NOMO-1 (cell line): ENCODE data around the gene MPHOSPH9.

Experiments
- DNase-seq, 2 experiments: peaks; one replicate each; lab custom pipeline; 2025; ENCODE audit not compliant: unreplicated experiment in 2 of 2; lab: John Stamatoyannopoulos, UW

The MPHOSPH9 gene

GRCh38 chr12:123150744-123151456 lies 82.0 kb downstream of the MPHOSPH9 start, which contains the start of gene PITPNM2:
PITPNM2 (minus strand) TSS chr12:123151090; CDS start chr12:123034590, 116,500 bp downstream.
- DNase-seq = peak; percentile 67 to 75

DNA sequence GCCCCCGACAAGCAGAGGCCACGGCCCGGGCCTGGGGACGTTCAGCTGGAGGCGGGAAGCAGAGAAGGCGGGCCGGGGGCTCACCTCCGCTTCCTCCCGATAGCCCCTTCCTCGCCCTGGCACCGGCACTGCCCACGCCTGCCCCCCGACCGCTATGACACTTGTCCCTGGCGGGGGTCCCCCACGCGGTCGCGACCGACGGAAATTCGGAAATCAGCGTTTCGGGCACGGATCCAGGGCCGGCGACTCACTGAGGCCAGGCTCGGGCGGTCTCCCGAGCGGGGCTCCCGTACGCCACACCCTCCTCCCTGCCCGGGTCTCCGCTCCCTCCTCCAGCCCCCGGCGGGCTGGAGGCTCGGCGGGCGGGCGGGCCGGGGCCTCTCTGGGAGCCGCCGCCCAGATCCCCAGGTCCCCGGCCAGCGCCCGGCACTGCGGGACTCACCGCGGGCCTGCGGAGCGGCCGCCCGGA lies 82.6 kb downstream of the MPHOSPH9 start:
- no peak for DNase-seq

- DNase-seq = no peak
These were observed 83.3 kb downstream of the MPHOSPH9 start for GRCh38 chr12:123149501-123150274.

DNA sequence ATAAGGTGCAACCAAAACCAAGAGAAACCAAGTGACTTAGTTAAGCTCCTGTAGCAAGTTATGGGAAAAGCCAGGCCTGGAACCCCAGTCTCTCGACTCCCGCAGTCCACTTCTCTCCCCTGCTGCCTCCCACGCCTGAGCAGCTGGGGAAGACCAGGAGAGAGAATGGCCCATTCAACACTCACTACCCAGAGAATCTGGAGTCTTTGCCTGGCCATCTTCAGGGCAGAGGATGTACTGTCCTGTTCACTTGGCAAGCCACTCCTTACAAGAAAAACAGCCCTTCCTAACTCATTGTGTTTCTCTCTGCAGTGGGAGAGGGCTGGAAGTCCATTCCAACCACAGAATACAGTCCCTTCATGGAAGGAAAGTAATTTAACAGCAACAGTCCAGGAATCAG lies 83.9 kb downstream of the MPHOSPH9 start:
- no peak for DNase-seq

DNA sequence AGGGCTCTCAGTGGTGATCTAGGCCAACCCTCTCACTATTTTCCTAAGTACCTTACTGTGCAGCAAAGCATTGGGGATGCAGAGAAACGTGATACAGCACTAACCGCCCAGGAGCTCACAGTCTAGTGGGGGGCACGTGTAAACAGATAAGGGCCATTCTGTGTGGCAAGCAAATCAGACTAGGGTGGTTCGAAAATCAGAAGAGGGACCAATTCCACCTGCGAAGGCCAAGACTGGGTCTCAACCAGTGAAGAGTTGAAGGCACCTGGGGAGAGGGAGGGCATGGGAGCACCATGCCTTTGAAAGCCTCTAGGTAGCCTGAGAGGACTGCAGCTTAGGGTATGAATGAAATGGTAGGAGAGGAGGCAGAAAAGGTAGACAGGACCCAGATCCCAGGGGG lies 84.3 kb downstream of the MPHOSPH9 start:
- no peak for DNase-seq

GRCh38 chr12:123148223-123148622 lies 84.7 kb downstream of the MPHOSPH9 start:
- no peak for DNase-seq

- no peak for DNase-seq
These were observed 87.7 kb downstream of the MPHOSPH9 start for GRCh38 chr12:123145211-123145610.

DNA sequence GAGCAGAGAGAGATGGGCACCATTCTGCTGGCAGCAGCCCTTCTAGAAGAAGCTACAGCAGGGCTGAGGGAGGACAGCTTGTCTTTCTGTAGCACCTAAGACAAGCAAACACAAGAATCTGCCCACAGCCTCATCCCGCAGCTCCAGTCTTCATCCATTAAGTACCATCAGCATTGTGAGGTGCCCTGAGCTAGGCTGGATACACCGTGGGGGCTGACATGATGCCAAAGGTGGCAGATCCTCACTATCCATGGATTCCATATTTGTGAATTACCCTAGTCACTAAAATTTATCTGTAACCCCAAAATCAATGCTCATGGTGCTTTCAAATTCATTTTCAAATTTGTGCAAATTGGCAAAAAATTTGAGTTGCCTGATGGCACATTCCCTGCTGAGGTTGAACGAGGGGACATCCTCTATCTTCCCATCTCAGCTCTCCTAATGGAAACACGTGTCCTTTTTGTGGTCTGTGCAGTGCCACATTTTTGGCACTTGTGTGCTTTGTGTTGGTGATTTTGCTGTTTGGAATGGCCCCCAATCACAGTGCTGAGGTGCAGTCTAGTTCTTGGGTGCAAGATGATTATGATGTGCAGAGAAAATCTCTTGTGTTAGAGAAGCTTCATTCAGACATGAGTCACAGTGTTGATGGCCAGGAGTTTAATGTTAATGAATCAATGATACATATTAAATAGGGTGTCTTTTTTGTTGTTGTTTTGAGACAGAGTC lies 89.0 kb downstream of the MPHOSPH9 start:
- no peak for DNase-seq

DNA sequence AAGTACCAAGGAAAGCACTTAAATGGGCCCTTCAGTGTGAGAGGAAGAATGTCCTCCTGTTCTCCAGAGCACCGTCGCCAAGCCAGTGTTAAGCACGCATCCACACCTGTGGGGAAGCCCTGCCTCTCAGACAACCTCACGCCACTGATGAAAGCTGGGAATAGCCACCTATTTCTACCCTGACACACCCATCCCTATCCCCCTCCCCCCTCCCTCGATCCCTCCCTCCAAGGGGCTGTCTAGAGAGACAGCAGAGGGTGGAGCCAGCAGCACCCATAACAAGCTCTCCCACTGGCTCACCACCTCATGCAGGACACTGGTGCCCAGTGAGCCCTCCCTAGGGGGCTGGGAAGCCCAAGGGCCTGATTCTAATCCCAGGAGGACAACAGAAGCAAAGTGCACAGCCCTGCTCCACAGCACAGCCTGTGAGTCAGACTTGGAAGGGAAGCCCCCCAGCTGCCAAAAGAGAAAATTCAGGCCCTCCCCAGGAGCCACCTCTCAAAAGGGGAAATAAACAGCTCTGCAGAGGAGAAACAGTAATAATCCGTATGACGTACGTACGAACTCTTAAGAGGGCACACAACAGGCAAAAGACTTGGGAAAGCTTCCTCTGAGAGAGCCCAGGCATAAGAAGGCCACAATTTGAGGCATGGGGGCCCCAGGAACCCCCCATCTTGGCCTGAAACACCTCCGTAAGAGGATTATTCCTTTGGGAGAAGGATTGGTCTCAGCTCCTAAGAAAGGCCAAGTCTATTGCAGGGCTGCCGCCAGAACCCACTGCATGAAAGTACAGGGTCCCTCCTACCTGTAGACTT lies 89.8 kb downstream of the MPHOSPH9 start:
- DNase-seq = peak; percentile 56 to 73

DNA sequence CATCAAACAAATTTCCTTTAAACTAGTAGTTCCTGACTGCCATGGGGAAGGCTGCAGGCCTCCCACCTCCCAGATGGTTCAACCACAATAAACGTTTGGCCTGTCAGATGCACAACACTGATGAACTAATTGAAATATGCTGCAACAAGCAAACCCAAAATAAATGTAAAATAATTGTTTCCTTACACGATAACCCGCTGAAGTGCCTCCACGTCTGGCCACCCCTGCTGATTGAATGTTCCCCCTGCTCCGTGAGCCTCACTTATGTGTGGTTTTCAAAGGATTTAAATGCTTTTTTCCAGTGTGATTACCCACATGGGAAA lies 90.5 kb downstream of the MPHOSPH9 start:
- DNase-seq = peak; percentile 30 to 39

DNA sequence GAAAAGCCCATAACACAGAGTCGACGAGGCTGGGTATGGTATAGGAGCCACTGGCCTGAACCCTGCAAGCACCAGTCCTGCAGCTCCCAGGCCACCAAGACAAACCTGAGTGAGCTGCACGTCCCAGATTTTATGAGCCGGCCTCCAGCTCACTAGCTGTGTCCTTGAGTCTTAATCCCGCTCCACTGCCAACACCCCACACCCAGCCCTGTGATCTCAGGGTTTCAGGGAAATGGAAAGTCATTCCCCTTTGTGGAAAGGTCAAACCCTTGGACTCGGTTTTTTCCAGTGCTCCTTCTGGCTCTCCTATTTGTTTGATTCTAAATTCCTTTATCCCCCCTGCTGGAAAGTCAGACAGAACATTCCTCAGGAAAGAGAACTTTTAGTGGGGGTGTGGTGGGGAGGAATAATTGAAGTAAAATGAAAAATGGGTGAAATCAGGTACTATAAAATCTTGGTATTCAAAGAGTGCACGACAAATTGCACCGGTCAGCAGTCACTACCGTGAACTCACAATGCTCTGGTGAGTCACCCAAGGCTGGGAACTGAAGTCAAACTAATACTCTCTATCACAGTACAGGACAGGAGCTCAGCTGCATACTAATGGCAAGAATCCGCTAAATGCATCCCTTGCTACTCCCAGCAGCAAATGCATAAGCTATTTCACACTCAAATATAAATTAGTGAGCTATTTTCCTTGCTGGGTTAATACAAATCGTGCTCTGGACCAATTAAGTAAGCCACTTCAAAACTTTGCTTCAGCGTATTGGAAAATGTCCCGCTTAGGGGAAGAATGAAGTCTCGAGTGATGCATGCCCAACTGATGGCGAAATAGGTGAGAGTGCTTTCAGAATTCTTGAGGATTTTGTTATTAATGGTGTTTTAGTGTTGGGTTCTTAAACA lies 91.1 kb downstream of the MPHOSPH9 start:
- DNase-seq = peak in 1 of 2 experiments; percentile 43

GRCh38 chr12:123140676-123141614 lies 92.0 kb downstream of the MPHOSPH9 start:
- no peak for DNase-seq

GRCh38 chr12:123139926-123140675 lies 92.8 kb downstream of the MPHOSPH9 start:
- DNase-seq = no peak

- no peak for DNase-seq
These were observed 97.3 kb downstream of the MPHOSPH9 start for GRCh38 chr12:123135688-123136087.

DNA sequence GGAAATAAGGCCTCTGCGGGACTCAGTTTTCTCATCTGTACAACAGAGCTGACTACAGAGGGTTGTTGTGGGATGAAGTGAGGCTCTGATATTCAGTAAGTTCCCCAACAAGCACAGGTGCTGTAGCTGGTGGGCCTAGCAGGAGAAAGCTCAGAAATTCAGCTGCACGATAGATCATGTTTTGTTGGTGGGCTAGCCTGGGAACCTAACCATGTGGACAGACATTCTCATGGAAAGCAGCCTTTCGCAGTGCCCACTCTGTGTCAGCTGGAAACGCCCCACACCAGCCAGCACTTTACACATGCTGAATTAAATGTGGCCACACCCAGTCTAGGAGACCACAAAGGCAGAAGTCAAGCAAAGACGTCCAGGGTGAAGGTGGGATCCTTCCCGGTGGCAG lies 98.1 kb downstream of the MPHOSPH9 start:
- no peak for DNase-seq

GRCh38 chr12:123134271-123134671 lies 98.7 kb downstream of the MPHOSPH9 start:
- DNase-seq = no peak

DNA sequence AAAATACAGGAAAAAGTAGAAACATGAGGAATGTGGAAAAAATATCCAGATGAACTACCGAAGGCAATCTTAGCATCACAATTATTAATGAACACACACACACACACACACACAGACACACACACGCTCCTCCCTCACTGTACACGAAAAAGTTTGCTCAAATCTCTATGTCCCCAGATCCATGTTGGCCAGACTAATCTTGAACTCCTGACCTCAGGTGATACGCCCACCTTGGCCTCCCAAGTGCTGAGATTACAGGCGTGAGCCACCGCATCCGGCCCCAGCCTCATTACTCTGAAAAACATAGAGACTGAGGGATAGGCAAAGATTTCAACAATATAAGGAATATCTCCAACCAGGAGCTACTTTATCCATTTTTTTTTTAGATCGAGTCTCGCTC lies 99.2 kb downstream of the MPHOSPH9 start:
- DNase-seq = no peak
